ENCODE results near the gene FBXO2. TPM values are rescaled to one million over a fixed set of nuclear protein-coding genes. Genes with fewer than 3 reads are reported as not detected.

Gene FBXO2, protein sequence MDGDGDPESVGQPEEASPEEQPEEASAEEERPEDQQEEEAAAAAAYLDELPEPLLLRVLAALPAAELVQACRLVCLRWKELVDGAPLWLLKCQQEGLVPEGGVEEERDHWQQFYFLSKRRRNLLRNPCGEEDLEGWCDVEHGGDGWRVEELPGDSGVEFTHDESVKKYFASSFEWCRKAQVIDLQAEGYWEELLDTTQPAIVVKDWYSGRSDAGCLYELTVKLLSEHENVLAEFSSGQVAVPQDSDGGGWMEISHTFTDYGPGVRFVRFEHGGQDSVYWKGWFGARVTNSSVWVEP
- total RNA-seq (2012; rRNA removed) (0.36 and 0.56 TPM in 2 replicates), polyA plus RNA-seq (2012; rRNA removed) (1.7 and 2.1 TPM in 2 replicates), Bru-seq, nascent RNA (percentile 20 among the genes with signal in this experiment), BruChase-seq, experiment 1, labeled RNA remaining after a 6-hour chase (percentile 20 among the genes with signal in this experiment), BruChase-seq, experiment 2, labeled RNA remaining after a 2-hour chase (percentile 15 among the genes with signal in this experiment)
- 4.2 and 9.1 TPM in 2 replicates for polyA plus RNA-seq (2012; cell fraction: cytosol; rRNA removed)
- 6.0 and 6.5 TPM in 2 replicates for polyA plus RNA-seq (2012; cell fraction: nucleus; rRNA removed; ENCODE audit: low replicate concordance)
- long read RNA-seq, partial matches to known transcripts = 3 of 7 reads
- long read RNA-seq, other reads (novel, unspliced or antisense) = 0 of 7 reads

DNA sequence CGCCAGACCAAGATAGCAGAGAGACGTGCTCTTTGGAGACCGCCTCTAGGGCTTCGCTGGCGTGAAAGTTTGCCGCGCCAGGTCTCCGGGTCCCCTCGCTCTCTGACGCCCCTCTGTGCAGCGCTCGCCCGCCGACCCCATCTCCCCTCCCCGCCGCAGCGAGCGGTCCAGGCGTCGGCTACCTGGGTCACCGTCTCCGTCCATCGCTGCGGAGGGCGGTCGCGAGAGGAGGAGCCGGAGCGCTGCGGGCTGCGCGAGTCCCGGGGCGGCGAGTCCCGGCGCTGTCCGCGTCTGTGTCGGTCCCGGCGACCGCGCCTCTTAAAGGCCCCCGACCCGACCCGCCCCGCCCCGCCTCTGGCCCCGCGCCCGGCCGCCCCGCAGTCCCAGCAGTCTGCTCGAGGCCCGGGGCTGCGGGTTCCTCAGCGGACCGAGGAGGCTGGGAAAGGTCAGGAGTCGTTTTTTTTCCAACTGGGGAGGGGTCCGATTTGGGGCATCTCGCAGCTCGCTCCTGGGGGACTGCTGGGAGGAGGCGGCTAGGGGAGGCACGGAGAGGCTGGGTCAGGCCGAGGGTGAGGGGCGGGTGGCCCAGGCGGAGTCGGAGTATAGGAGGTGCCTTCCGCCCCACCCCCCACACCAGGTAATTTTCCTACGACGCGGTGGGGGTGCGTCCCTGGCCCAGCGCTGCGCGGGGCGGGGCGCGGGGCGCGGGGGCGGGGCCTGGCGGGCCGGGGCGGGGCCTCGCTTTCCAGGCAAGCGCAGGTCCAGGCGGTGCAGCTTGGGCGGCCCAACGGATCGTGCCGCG is at the start of gene FBXO2, which contains the start of gene FBXO44:
TSS of gene FBXO2 (minus strand) at position 293 of the 802 bp plus-strand sequence. CDS start at position 204, 89 bp downstream.
TSS of gene FBXO44 (plus strand) at position 741 of the 802 bp plus-strand sequence. CDS start 959 bp downstream, outside the sequence.
- peak within 1 kb of the TSS; percentile 98 for H2AFZ ChIP-seq (replicated peaks; ENCODE audit: low read length, poor library complexity)
- intact Hi-C loops (cut with micrococcal nuclease) = loop anchor here (10.0 kb wide), 1 partner anchor 250 kb away; no protein-coding TSS in a partner anchor
- H2AK5ac ChIP-seq (ENCODE audit: low read depth, low read length) = no peak within 1 kb of the TSS
- no peaks in the 10 kb centered on the region; the same call in 1 of the 2 replicates for H3K4me1 ChIP-seq (ENCODE audit: control insufficient read depth, insufficient read depth, low read length)
- H2BK15ac ChIP-seq (ENCODE audit: low read depth, low read length) = no peak within 1 kb of the TSS
- peaks cover 14% of the 10 kb centered on the region for H3K27me3 ChIP-seq (ENCODE audit: control insufficient read depth, insufficient read depth, low read length)
- peak within 1 kb of the TSS; percentile 39; the same call in 1 of the 2 replicates for H3K4ac ChIP-seq (ENCODE audit: low read depth, low read length)
- H3K14ac ChIP-seq (replicated peaks; ENCODE audit: low read depth, low read length) = peak within 1 kb of the TSS; percentile 59; the same call in 1 of the 2 replicates
- no peak within 1 kb of the TSS for H4K91ac ChIP-seq (ENCODE audit: insufficient read depth, low read depth, low read length)
- no peak within 1 kb of the TSS for H2BK120ac ChIP-seq (ENCODE audit: low read depth, low read length)
- peak within 1 kb of the TSS; percentile 96 for H3K4me2 ChIP-seq (ENCODE audit: low read depth, low read length)
- H3K27ac ChIP-seq (ENCODE audit: insufficient read depth, low read length) = no peak within 1 kb of the TSS; the same call in 1 of the 2 replicates
- no peaks in the 10 kb centered on the region for H3K9me1 ChIP-seq (ENCODE audit: insufficient read depth, low read length)
- in situ Hi-C loops (cut with MboI; ENCODE audit: low sequenced_read_pairs) = no loop called here
- H3K9ac ChIP-seq (ENCODE audit: low read depth, low read length) = peak within 1 kb of the TSS; percentile 84
- WGBS, 2 experiments (ENCODE audit: extremely low coverage in 2 of 2, insufficient read length in 1 of 2) = 9% methylated on average over 29 of the region's 94 CpGs; no CpG with 5 or more reads in 1 of the 2 experiments
- peaks cover 0 to 4% of the 10 kb centered on the region in 2 experiments; a peak in 1 of 4 replicates for H3K79me1 ChIP-seq (ENCODE audit: low read depth in 1 of 2, low read length in 2 of 2)
- BruUV-seq (replicated peaks) = no TSS peak
- dilution Hi-C loops (cut with HindIII; ENCODE audit: low sequenced_read_pairs, unreplicated experiment) = no loop called here
- ATAC-seq (ENCODE audit: low read depth) = peak; percentile 90
- peak within 1 kb of the TSS; percentile 89 for H3K4me3 ChIP-seq (ENCODE audit: insufficient read depth, low read depth, low read length)
- no peaks in the 10 kb centered on the region for H3K9me3 ChIP-seq (ENCODE audit: control insufficient read depth, insufficient read depth, low read length)
- H2BK5ac ChIP-seq (ENCODE audit: low read depth, low read length, poor library complexity, severe bottlenecking) = no peak within 1 kb of the TSS
- no peak within 1 kb of the TSS for H2BK20ac ChIP-seq (ENCODE audit: low read depth, low read length)
- 0 out of 2 replicates have a peak within 1 kb of the TSS, but pooled peaks have one; percentile 35 for H4K5ac ChIP-seq (ENCODE audit: low read depth, low read length)
- ChIA-PET POLR2A (ENCODE audit: unreplicated experiment) (interaction anchor here (1.0 kb wide), 1 partner anchor 10 kb away, joined by 3 read pairs; the partner anchor contains the start of gene FBXO6), CTCF (interaction anchor here (0.7 to 1.0 kb wide), 2 partner anchors 9 to 10 kb away, joined by 3 read pairs; partner anchors contain the start of gene FBXO6)
- no peaks in the 10 kb centered on the region for H4K20me1 ChIP-seq (ENCODE audit: insufficient read depth, low read length)
- H2AK9ac ChIP-seq (replicated peaks; ENCODE audit: low read depth, low read length, poor library complexity) = peak within 1 kb of the TSS; percentile 52
- no peak for DNase-seq
- peak within 1 kb of the TSS in 1 of 2 experiments; percentile 65; a peak in 1 of 4 replicates for H4K8ac ChIP-seq (ENCODE audit: low read depth in 2 of 2, low read length in 2 of 2)
- H3K18ac ChIP-seq (ENCODE audit: low read depth, low read length) = no peak within 1 kb of the TSS; the same call in 1 of the 2 replicates
- no peak within 1 kb of the TSS for H3K56ac ChIP-seq (ENCODE audit: extremely low read depth, insufficient read depth, low read length)
- no peak within 1 kb of the TSS for H3K23ac ChIP-seq (ENCODE audit: low read depth, low read length)
- peaks cover 10% of the 10 kb centered on the region; the same call in 1 of the 2 replicates for H3K36me3 ChIP-seq (ENCODE audit: control insufficient read depth, insufficient read depth, low read length)
- TF ChIP-seq MAFK (IDR thresholded peaks at IDR 0.05; ENCODE audit: low read depth, low read length) = no peak
- TF ChIP-seq SMC3 (IDR thresholded peaks at IDR 0.05; ENCODE audit: low read depth, low read length) = no peak
- TF ChIP-seq MAZ (IDR thresholded peaks at IDR 0.05; ENCODE audit: borderline replicate concordance, low read depth, low read length) = no peak
- no peak for TF ChIP-seq CTCF (conservative IDR thresholded peaks at IDR 0.05; ENCODE audit: low read depth, low read length)
- TF ChIP-seq ELK1 (IDR thresholded peaks at IDR 0.05; ENCODE audit: borderline replicate concordance, low read depth, low read length) = no peak
- TF ChIP-seq RAD21 (IDR thresholded peaks at IDR 0.05; ENCODE audit: low read length) = no peak
- no peak for TF ChIP-seq FOS (IDR thresholded peaks at IDR 0.05; ENCODE audit: low read depth, low read length)
- TF ChIP-seq RFX5 (IDR thresholded peaks at IDR 0.05; ENCODE audit: low read depth, low read length) = no peak
- TF ChIP-seq, protein P1, sequence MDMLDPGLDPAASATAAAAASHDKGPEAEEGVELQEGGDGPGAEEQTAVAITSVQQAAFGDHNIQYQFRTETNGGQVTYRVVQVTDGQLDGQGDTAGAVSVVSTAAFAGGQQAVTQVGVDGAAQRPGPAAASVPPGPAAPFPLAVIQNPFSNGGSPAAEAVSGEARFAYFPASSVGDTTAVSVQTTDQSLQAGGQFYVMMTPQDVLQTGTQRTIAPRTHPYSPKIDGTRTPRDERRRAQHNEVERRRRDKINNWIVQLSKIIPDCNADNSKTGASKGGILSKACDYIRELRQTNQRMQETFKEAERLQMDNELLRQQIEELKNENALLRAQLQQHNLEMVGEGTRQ (IDR thresholded peaks at IDR 0.05; ENCODE audit: low read depth, low read length) = no peak

Data from IMR-90 (cell line).